NCI-H2171 (cell line): Measurements from ENCODE around the gene IMMT.

Experiments used
- DNase-seq: peaks from one replicate; lab custom pipeline; 2025; lab: John Stamatoyannopoulos, UW

The IMMT gene

DNA sequence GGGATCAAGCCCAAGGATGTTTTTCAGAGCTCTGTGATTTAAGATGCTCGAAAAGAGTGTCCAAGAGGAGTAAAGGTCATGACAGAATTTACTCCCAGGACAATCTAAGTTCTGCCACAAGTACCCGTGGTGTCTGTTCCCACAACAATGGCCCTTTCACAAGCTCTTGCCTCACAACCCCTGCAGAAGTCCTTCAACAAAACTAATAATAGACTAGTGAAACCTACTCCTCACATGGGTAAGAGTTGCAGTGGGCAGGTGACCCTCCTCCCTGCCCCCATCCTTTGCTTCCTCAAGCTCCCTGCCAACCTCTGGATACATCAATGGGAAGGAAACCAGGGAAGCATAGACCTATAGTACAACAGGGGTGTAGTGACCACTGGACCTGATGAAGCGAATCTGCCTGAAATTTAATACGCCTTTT, 54.3 kb downstream of the IMMT start:
- DNase-seq: no peak

DNA sequence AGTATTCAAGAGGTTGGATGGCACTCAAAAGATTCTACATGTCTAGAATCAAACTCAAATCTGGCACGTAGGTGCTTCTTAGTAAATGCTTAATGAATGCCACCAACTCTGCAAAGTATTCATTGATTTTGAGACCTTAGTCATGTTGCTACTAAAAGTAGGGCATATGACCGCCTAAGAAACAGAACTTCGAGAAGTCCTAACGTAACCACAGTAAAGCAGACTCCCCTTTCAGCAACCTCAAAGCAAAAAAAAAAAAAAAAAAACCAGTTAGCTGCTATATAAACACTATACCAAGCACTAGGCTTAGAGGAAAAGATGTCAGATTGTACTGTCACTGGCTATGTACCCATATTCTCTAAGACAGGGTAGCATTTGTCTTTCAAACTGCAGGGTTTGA, 55.3 kb downstream of the IMMT start:
- no peak for DNase-seq

DNA sequence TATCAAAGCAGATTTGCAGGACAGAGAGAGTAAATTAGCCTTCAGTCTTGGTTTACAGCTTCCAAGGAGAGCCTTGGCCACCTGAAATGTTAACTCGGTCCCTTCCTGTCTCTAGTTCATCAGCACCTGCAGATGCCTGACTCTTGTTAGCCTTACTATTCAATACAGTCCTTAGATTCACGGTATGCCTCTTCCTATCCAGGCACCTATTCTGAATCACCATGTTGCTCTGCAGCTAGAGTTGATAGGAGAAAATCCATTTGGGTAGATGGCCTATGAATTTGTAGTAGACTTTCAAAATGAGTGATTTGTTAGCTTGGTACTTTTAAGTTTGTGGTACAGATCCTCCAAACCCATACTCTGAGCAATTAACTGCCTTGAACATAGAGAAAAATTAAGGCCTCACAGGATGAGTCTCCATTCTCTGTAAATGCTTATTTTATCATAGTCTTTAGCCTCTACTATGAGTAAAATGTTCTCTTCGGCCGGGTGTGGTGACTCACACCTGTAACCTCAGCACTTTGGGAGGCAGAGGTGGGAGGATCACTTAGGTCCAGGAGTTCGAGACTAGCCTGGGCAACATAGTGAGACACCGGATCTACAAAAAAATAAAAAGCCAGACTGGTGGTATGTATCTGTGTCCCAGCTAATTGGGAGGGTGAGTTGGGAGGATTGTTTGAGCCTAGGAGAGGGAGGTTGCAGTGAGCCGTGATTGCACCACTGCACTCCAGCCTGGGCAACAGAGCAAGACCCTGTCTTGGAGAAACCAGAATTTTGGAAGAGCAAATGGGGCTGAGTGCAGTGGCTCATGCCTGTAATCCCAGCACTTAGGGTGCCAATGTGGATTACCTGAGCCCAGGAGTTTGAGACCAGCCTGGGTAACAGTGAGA, 56.3 kb downstream of the IMMT start:
- no peak for DNase-seq

GRCh38 chr2:86136141-86136540, 59.1 kb downstream of the IMMT start:
- DNase-seq: no peak

DNA sequence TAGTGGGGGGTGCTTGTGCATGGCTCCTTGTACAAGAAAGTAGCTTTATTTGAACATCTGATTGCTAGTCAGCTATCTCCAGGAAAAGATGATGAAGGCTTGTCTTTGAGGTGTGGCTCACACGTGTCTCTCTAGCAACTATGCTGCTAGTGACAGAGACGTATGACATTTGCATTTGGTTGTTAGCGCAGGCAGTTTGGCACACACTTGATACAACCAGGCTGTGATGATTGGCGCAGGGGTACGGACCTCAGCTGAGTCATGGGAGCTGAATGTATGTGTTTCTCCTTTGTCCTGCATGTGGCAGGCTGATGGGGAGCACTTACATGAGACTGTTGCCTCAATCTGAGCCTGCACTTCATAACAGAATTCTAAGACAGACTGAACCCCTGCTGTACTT, 59.6 kb downstream of the IMMT start:
- no peak for DNase-seq

GRCh38 chr2:86134709-86135108, 60.6 kb downstream of the IMMT start:
- DNase-seq: no peak

GRCh38 chr2:86124683-86125082, 70.6 kb downstream of the IMMT start:
- DNase-seq: no peak

DNA sequence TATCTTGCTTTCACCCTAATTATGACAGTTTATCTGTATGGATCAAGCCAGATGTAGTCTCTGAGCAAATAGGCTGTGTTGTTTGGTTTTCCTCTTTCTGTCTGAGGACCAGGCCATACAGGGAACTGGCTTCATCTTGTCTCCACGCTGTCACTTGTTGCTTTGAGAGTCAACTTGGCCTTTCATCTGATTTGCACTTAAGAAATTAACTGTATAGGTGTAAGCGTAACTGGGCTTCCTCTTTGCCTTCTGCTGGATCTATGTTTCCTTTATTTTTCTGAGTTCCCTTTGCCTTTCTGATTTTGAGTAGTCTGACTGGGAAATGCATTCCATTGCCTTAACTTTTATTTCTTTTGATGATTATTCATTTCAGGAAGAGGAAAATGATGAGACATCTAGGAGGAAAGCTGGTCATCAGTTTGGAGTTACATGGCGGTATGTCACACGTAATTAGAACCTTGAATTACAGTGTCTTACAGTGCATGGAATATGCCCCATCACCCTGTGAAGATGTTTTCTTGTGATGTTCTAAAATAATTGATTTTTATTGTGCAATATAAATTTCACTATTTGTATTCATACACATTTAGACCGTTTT, 71.8 kb downstream of the IMMT start:
- DNase-seq: no peak

- DNase-seq: no peak
These were observed 77.1 kb downstream of the IMMT start for GRCh38 chr2:86118130-86118529.

- DNase-seq: no peak
These were observed 88.2 kb downstream of the IMMT start for GRCh38 chr2:86107031-86107430.

GRCh38 chr2:86105969-86106945, 89.0 kb downstream of the IMMT start, which contains the start of gene PTCD3:
PTCD3 (plus strand) TSS chr2:86106235; CDS start chr2:86106248, 13 bp downstream.
- DNase-seq: peak; percentile 94

DNA sequence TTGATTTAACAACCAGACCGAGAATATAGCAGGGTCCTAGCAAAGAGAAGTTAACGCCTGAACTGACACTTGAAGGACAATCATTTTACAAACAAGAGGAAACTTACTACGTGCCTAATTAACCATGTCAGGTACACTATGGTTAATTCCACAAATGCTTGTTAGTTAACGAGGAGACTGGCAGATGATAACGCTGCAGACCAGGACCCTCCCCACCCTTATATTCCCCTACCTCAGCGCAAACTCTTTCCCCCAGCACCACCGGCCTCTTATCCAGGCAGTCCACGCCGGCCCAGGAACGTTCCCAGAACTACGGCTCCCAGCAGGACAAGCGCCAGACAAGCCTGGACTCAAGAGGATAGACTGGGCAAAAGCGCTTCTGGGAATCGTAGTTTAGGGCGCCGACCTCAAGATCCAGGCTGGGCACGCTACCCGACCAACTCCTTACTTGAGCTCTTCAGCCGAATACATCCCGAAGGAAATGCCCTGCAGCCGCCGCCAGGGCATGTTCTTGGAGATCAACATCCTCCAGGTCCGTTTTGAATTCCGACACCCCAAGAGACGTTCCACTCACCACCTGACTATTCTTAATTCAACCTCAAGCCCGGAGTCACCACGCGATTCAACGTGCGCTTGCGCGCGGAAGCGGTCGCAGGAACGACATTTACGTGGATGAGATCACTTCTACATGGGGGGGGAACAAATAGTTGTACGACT, 89.9 kb downstream of the IMMT start, which contains the start of gene POLR1A:
Gene POLR1A (minus strand): TSS at position 635 of the 717 bp plus-strand sequence. CDS start 110 bp downstream, at position 525.
- DNase-seq: peak; percentile 90

- DNase-seq: no peak
These were observed 93.1 kb downstream of the IMMT start for GRCh38 chr2:86102157-86102556.

DNA sequence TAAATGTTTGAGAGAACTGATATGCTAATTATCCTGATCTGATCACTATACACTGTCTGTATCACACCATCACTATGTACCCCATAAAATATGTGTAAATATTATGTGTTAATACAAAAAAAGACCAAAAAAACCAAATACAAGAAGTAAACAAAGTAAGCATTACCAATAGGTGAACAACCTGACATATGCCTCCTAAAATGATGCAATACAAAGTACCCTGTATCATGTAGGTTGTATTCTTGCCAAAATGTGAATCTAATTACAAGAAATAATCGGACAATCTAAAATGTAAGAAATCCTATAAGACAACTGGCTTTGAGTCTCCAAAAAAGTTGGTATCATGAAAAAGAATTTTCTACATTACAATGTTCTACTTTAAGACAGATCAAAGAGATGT, 97.3 kb downstream of the IMMT start:
- DNase-seq: no peak

DNA sequence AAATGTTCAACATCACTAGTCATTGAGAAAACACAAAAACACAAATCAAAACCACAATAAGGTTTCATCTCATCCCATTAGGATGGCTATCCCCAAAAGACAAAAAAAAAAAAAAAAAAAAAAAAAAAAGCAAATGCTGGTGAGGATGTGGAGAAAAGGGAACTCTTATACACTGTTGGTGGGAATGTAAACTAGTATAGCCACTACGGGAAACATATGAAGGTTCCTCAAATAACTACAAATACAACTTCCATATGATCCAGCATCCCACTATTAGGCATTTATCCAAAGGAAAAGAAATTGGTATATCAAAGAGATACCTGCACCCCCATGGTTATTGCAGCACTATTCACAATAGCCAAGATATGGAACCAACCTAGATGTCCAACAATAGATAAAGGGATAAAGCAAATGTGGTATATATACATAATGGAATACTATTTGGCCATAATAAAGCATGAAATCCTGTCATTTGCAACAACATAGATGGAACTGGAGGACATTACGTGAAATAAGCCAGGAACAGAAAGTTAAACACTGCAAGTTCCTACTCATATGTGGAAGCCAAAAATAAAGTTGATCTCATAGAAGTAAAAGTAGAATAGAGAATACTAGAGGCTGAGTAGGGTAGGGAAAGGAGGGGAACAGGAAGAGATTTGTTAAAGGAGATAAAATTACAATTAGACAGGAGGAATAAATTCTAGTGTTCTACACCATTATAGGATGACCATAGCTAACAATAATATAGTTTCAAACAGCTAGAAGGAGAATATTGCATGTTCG, 98.0 kb downstream of the IMMT start:
- no peak for DNase-seq

GRCh38 chr2:86094229-86094628, 101.0 kb downstream of the IMMT start:
- DNase-seq: no peak
